LHCN-M2 (cell line): ENCODE data around the gene C22orf15. TPM values are rescaled to one million over a fixed set of nuclear protein-coding genes. Genes with fewer than 3 reads are reported as not detected.
A peak's percentile ranks its signal among the peaks of the same experiment; 100 is the strongest.

Source experiments
- DNase-seq: peaks from one replicate; pipeline ENCODE4 v3.0.0-alpha.2; 2012; ENCODE audit warnings: low read depth
- total RNA-seq: library from RNA; depleted of rRNA; stranded (reverse); fragments of >200 nt; gene quantifications from 2 replicates; pipeline ENCODE4 v1.2.3, GENCODE V29; 2014

C22orf15 gene
- total RNA-seq, 1 experiment from 2014 or later = not detected

- peak; percentile 63 for DNase-seq
Measured at GRCh38 chr22:23750714-23751440, 11.9 kb upstream of the C22orf15 start, which contains the start of gene ZNF70. Gene ZNF70, minus strand, starts transcription at chr22:23751112. Its CDS starts 5,972 bp downstream, at chr22:23745140.

- DNase-seq = no peak
Measured at GRCh38 chr22:23751441-23751996, 11.3 kb upstream of the C22orf15 start.

- no peak for DNase-seq
Measured at GRCh38 chr22:23752090-23752691, 10.6 kb upstream of the C22orf15 start.

GRCh38 chr22:23752750-23753149 lies 10.0 kb upstream of the C22orf15 start:
- no peak for DNase-seq

GRCh38 chr22:23753385-23753784 lies 9.4 kb upstream of the C22orf15 start:
- no peak for DNase-seq

GRCh38 chr22:23754220-23754919 lies 8.4 kb upstream of the C22orf15 start, which contains the start of gene VPREB3:
Gene VPREB3, minus strand, starts transcription at chr22:23754425. Its CDS starts 62 bp downstream, at chr22:23754363.
- DNase-seq = no peak

GRCh38 chr22:23754980-23755636 lies 7.7 kb upstream of the C22orf15 start:
- no peak for DNase-seq

- DNase-seq = no peak
Measured at GRCh38 chr22:23755711-23756110, 7.1 kb upstream of the C22orf15 start.

GRCh38 chr22:23756891-23757290 lies 5.9 kb upstream of the C22orf15 start:
- no peak for DNase-seq

GRCh38 chr22:23759566-23759965 lies 3.2 kb upstream of the C22orf15 start:
- DNase-seq = no peak

GRCh38 chr22:23760056-23760455 lies 2.7 kb upstream of the C22orf15 start:
- no peak for DNase-seq

GRCh38 chr22:23763579-23763945 lies 772 bp downstream of the C22orf15 start:
- DNase-seq = no peak

- DNase-seq = no peak
Measured at GRCh38 chr22:23763954-23764353, 1.2 kb downstream of the C22orf15 start.

- DNase-seq = no peak
Measured at GRCh38 chr22:23764899-23765881, 2.4 kb downstream of the C22orf15 start.

- no peak for DNase-seq
Measured at GRCh38 chr22:23767303-23767672, 4.5 kb downstream of the C22orf15 start.

- DNase-seq = peak; percentile 55
Measured at GRCh38 chr22:23767673-23768548, 5.1 kb downstream of the C22orf15 start, which contains the start of gene CHCHD10. Gene CHCHD10, minus strand, starts transcription at chr22:23767972. Its CDS starts 98 bp downstream, at chr22:23767874.

GRCh38 chr22:23769321-23769965 lies 6.7 kb downstream of the C22orf15 start:
- no peak for DNase-seq

GRCh38 chr22:23772315-23772648 lies 9.5 kb downstream of the C22orf15 start:
- DNase-seq = no peak
